Suprapubic skin (tissue), 3 donors: ENCODE measurements around the gene TCERG1L.

Experiments
- CTCF ChIP-seq, 2 donors: fragments of 200-600 bp in 1 of 2; fragments of 450-650 bp in 1 of 2; sonication (generic) in 1 of 2; IDR thresholded peaks; one replicate each; pipeline ENCODE4 v1.5.1; 2016 to 2019; ENCODE audit warnings: antibody characterized with exemption in 2 of 2, mild to moderate bottlenecking in 1 of 2, moderate library complexity in 1 of 2
- EP300 ChIP-seq: sonication (generic); formaldehyde crosslinking; IDR thresholded peaks from one replicate; pipeline ENCODE4 v1.6.1; 2017; ENCODE audit warnings: antibody characterized with exemption
- POLR2A ChIP-seq, 2 donors: fragments of 450-650 bp; IDR thresholded peaks; one replicate each; pipeline ENCODE4 v1.6.1; 2017; ENCODE audit warnings: antibody characterized with exemption in 2 of 2, mild to moderate bottlenecking in 2 of 2, moderate library complexity in 2 of 2

- TF ChIP-seq CTCF (IDR thresholded peaks at IDR 0.05) (no peak), POLR2A (IDR thresholded peaks at IDR 0.05) (no peak), EP300 (no peak)
Measured at GRCh38 chr10:131113165-131113564, 198.4 kb downstream of the TCERG1L start.
